HEK293 (cell line): ENCODE measurements around the gene SLC52A3.

Source experiments
- CTCF ChIA-PET: fragments of 350-600 bp; formaldehyde crosslinking; extraction: SDS; loops from one replicate; lab custom pipeline; 2021; ENCODE audit warnings: antibody characterized with exemption; lab: Yijun Ruan, JAX
- POLR2A ChIA-PET: fragments of 300-600 bp; formaldehyde crosslinking; extraction: SDS; loops from one replicate; lab custom pipeline; 2020; ENCODE audit warnings: antibody characterized with exemption, inconsistent platforms; lab: Yijun Ruan, JAX
- H3K27ac ChIP-seq: fragments of 200-500 bp; sonication (Bioruptor generic); 2 replicates; pipeline ENCODE4 v1.5.1; 2014; ENCODE audit warnings: low read depth, low read length, control low read depth, inconsistent platforms; ENCODE audit errors: extremely low read depth
- H3K36me3 ChIP-seq, 2 experiments: fragments of 200-500 bp in 1 of 2; sonication (Bioruptor generic) in 1 of 2; 1 replicate in 1 of 2; 2 replicates in 1 of 2; pipeline ENCODE4 v1.5.1; 2014 to 2017; ENCODE audit warnings: inconsistent platforms in 2 of 2, low read length in 2 of 2; ENCODE audit not compliant: control insufficient read depth in 2 of 2, insufficient read depth in 1 of 2
- H3K4me1 ChIP-seq: fragments of 200-500 bp; sonication (Bioruptor generic); 2 replicates; pipeline ENCODE4 v1.5.1; 2014; ENCODE audit warnings: mild to moderate bottlenecking, low read length, inconsistent platforms; ENCODE audit not compliant: control insufficient read depth, insufficient read depth
- H3K4me3 ChIP-seq: 2 replicates; pipeline ENCODE4 v1.5.1; 2011; ENCODE audit warnings: low read depth, mild to moderate bottlenecking, control low read depth, low read length, moderate library complexity
- H3K9me3 ChIP-seq: fragments of 200-500 bp; sonication (Bioruptor generic); 2 replicates; pipeline ENCODE4 v1.5.1; 2014; ENCODE audit warnings: low read depth, low read length, inconsistent platforms; ENCODE audit not compliant: control insufficient read depth, insufficient read depth
- BCL6B ChIP-seq: fragments of 450-650 bp; formaldehyde crosslinking; IDR thresholded peaks from 2 replicates; pipeline ENCODE4 v1.5.1; 2017; ENCODE audit warnings: missing biosample characterization, missing genetic modification characterization
- FEZF1 ChIP-seq: fragments of 450-650 bp; formaldehyde crosslinking; IDR thresholded peaks from 2 replicates; pipeline ENCODE4 v1.5.1; 2016; ENCODE audit warnings: missing biosample characterization, missing genetic modification characterization
- GFI1B ChIP-seq: fragments of 450-650 bp; formaldehyde crosslinking; IDR thresholded peaks from 2 replicates; pipeline ENCODE4 v1.5.1; 2016; ENCODE audit warnings: missing biosample characterization, missing genetic modification characterization
- HOXC10 ChIP-seq: sonication (generic); formaldehyde crosslinking; IDR thresholded peaks from 2 replicates; pipeline ENCODE4 v1.8.1; 2023; ENCODE audit warnings: mild to moderate bottlenecking, missing genetic modification reagents
- KLF10 ChIP-seq: fragments of 450-650 bp; IDR thresholded peaks from 2 replicates; pipeline ENCODE4 v1.5.1; 2018; ENCODE audit warnings: missing biosample characterization, mild to moderate bottlenecking, missing genetic modification characterization
- SALL2 ChIP-seq: fragments of 450-650 bp; formaldehyde crosslinking; IDR thresholded peaks from 2 replicates; pipeline ENCODE4 v1.5.0; 2017; ENCODE audit warnings: missing biosample characterization, mild to moderate bottlenecking, missing genetic modification characterization, borderline replicate concordance
- ZBTB49 ChIP-seq: fragments of 450-650 bp; formaldehyde crosslinking; IDR thresholded peaks from 2 replicates; pipeline ENCODE4 v1.5.1; 2016; ENCODE audit warnings: missing biosample characterization, missing genetic modification characterization, low read depth
- ZNF155 ChIP-seq: fragments of 450-650 bp; formaldehyde crosslinking; IDR thresholded peaks from 2 replicates; pipeline ENCODE4 v1.5.1; 2016; ENCODE audit warnings: missing biosample characterization, missing genetic modification characterization
- ZNF169 ChIP-seq: fragments of 450-650 bp; formaldehyde crosslinking; IDR thresholded peaks from 2 replicates; pipeline ENCODE4 v1.5.1; 2016; ENCODE audit warnings: missing biosample characterization, missing genetic modification characterization
- ZNF202 ChIP-seq: fragments of 450-650 bp; formaldehyde crosslinking; IDR thresholded peaks from 2 replicates; pipeline ENCODE4 v1.5.1; 2016; ENCODE audit warnings: missing biosample characterization, missing genetic modification characterization, borderline replicate concordance
- ZNF341 ChIP-seq: fragments of 450-650 bp; formaldehyde crosslinking; IDR thresholded peaks from 2 replicates; pipeline ENCODE4; 2016; ENCODE audit warnings: low read depth, missing biosample characterization, missing genetic modification characterization
- ZNF488 ChIP-seq: fragments of 450-650 bp; formaldehyde crosslinking; IDR thresholded peaks from 2 replicates; pipeline ENCODE4 v1.5.1; 2016; ENCODE audit warnings: missing biosample characterization, missing genetic modification characterization
- ZNF501 ChIP-seq: fragments of 450-650 bp; formaldehyde crosslinking; IDR thresholded peaks from 2 replicates; pipeline ENCODE4 v1.5.1; 2016; ENCODE audit warnings: missing biosample characterization, missing genetic modification characterization
- ZNF513 ChIP-seq: fragments of 450-650 bp; IDR thresholded peaks from 2 replicates; pipeline ENCODE4 v1.5.1; 2018; ENCODE audit warnings: missing biosample characterization, missing genetic modification characterization
- ZNF521 ChIP-seq: fragments of 450-650 bp; formaldehyde crosslinking; IDR thresholded peaks from 2 replicates; pipeline ENCODE4 v1.5.1; 2017; ENCODE audit warnings: missing biosample characterization, mild to moderate bottlenecking, missing genetic modification characterization
- ZNF596 ChIP-seq: fragments of 450-650 bp; IDR thresholded peaks from 2 replicates; pipeline ENCODE4 v1.5.0; 2018; ENCODE audit warnings: missing biosample characterization, mild to moderate bottlenecking, missing genetic modification characterization, moderate library complexity
- ZNF677 ChIP-seq: fragments of 450-650 bp; IDR thresholded peaks from 2 replicates; pipeline ENCODE4 v1.5.0; 2018; ENCODE audit warnings: missing biosample characterization, mild to moderate bottlenecking, missing genetic modification characterization, moderate library complexity
- ZNF76 ChIP-seq: fragments of 450-650 bp; formaldehyde crosslinking; IDR thresholded peaks from 2 replicates; pipeline ENCODE4; 2016; ENCODE audit warnings: low read depth, missing biosample characterization, missing genetic modification characterization, borderline replicate concordance
- ZNF768 ChIP-seq: fragments of 450-650 bp; formaldehyde crosslinking; IDR thresholded peaks from 2 replicates; pipeline ENCODE4 v1.5.1; 2018; ENCODE audit warnings: missing biosample characterization, mild to moderate bottlenecking, missing genetic modification characterization
- ZNF837 ChIP-seq: fragments of 450-650 bp; formaldehyde crosslinking; IDR thresholded peaks from 2 replicates; pipeline ENCODE4 v1.5.1; 2016; ENCODE audit warnings: missing biosample characterization, missing genetic modification characterization
- ZSCAN23 ChIP-seq: fragments of 450-650 bp; formaldehyde crosslinking; IDR thresholded peaks from 2 replicates; pipeline ENCODE4 v1.5.1; 2016; ENCODE audit warnings: missing biosample characterization, missing genetic modification characterization

Gene SLC52A3

GRCh38 chr20:792248-792647 is 23.9 kb upstream of the SLC52A3 start:
- TF ChIP-seq ZNF155 (tag by site-specific recombination) (no peak), ZNF521 (tag by site-specific recombination) (no peak), ZNF677 (tag by site-specific recombination) (no peak), SALL2 (tag by site-specific recombination) (no peak), GFI1B (tag by site-specific recombination) (no peak), ZNF341 (tag by site-specific recombination) (no peak), ZNF488 (tag by site-specific recombination) (no peak), ZNF837 (no peak), ZNF202 (tag by site-specific recombination) (no peak), KLF10 (tag by site-specific recombination) (no peak), ZNF596 (tag by site-specific recombination) (no peak), FEZF1 (no peak), ZNF513 (tag by site-specific recombination) (no peak), ZNF76 (tag by site-specific recombination) (no peak), BCL6B (tag by site-specific recombination) (no peak), ZNF169 (tag by site-specific recombination) (no peak), ZNF768 (tag by site-specific recombination) (no peak), ZSCAN23 (tag by site-specific recombination) (no peak), ZNF501 (no peak)
- Histone ChIP-seq H3K4me3 (no peak overlapping the region), H3K4me1 (no peaks in the 10 kb centered on the region), H3K27ac (no peak overlapping the region), H3K36me3 (no peaks in the 10 kb centered on the region), H3K9me3 (no peaks in the 10 kb centered on the region)
- CTCF ChIA-PET: no interaction called here
- POLR2A ChIA-PET: no interaction called here

- Histone ChIP-seq H3K4me3 (no peak overlapping the region), H3K27ac (no peak overlapping the region), H3K36me3 (no peaks in the 10 kb centered on the region), H3K4me1 (no peaks in the 10 kb centered on the region), H3K9me3 (no peaks in the 10 kb centered on the region)
- CTCF ChIA-PET: no interaction called here
- POLR2A ChIA-PET: no interaction called here
- no peak for TF ChIP-seq ZBTB49 (tag by site-specific recombination)
- no peak for TF ChIP-seq HOXC10 (CRISPR knock-in tag)
Observed at GRCh38 chr20:791056-791455, 22.8 kb upstream of the SLC52A3 start.
